Midbrain (tissue), 1 donor: ENCODE results near the gene CLCN7.
"Not testable (repeated sequence)": the region's sequence is repeated elsewhere in the genome, so short reads cannot be mapped to it uniquely, and the experiment has no call there.

Experiments
- DNase-seq: peaks from one replicate; lab custom pipeline; 2025; lab: John Stamatoyannopoulos, UW

CLCN7 gene

DNA sequence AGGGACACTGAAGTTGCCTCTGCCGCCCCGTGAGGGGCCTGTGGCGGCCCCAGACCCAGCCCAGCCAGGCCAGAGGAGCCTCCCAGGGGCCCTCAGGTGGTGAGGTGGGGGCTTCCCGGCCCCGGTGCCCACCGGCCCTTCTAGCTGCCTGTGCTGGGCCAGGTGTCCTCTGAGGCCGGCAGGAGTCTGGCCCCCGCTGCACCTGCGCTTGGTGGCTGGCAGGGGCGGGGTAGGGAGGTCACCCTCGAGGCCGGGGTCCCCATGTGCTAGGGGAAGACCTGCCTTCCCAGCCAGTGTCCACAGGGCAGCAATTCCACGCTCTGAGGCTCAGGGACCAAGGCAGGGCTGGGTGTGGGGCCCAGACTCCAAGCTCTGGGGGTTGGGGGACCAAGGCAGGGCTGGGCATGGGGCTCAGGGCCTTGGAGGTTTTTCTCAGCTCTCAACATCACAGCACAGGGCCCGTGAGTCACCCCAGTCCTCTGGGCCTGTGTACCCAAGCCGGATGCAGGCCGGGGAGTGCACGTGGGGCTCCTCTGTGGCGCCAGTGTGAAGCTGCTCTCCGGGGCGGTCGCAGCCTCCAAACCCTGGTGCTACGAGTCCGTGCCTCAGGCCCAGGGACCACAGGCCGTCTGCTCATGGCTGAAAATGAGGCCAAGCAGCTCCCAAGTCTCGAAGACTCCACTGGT, 29.2 kb downstream of the CLCN7 start:
- no peak for DNase-seq

DNA sequence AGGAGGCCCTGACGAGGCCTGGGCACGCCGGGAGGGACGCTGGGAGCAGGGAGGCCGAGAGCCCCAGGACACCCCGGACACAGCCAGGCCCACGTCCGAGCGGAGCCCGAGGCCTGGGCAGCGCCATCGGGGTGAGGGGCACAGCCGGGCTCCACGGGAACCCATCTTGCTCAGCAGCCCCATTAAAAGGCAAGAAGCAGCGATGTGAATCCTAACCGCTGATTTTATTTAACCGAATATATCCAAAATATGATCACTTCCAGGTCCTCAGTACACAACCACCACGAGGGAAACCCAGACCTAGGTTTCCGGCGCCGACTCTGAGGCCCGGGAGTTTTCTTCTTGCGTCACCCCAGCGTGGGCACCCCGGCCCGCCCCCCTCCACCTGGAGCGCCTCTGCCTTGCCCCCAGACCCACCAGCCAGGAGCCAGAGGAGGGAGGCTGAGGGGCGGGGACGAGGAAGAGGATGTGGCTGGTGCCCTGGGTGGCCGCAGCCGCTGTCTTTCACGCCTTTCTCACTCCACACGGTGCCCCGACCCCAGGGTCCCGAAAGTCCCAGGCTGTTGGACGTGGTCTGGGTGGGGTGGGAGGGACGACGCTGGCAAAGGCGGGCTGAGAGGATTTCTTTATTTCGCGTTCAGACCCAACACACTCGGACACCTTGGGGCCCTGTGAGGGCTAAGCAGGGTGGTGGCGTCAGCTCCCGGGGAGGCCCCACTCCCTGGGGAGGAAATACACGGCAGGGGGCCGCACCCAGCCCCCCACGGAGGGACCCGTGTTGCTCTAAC, 29.9 kb downstream of the CLCN7 start:
- DNase-seq = no peak

DNA sequence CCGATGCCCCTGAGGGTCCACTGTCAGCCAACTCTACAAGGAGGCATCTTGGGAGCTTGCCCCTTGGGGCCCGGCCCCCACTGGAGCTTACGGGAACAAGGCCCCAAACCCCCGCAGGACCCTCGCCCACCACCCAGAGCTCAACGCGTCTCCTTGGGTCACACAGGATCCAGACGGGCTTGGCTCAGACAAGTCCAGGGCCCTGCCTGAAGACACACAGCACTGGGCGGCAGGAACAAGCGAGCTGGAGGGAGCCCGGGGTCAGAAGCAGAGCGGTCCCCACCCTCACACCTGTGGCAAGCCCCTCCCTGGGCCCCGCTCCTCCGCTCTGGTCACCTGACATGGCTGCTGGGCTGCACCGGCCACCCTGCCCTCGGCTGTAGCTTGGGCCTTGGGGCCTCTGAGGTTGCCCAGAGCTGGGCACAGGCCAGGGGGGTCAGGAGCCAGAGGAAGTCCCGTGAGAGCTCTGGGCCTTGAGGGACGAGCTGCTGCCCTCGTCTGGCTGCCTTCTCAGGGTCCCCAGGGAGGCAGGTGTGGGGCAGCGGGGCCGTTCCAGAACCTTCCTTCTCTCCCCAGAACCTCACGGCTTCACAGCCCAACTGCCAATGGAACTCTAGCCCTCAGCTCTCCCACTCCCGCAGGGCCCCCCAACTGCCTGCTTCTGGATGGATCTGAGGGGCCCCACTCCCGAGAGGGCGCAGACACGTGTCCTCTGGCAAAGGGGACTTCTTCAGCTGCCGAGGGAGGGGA, 30.7 kb downstream of the CLCN7 start, which contains the start of gene CCDC154:
Gene CCDC154, minus strand, starts transcription at position 577 of the 750 bp plus-strand sequence. Its CDS starts 234 bp downstream, at position 343.
- no peak for DNase-seq

DNA sequence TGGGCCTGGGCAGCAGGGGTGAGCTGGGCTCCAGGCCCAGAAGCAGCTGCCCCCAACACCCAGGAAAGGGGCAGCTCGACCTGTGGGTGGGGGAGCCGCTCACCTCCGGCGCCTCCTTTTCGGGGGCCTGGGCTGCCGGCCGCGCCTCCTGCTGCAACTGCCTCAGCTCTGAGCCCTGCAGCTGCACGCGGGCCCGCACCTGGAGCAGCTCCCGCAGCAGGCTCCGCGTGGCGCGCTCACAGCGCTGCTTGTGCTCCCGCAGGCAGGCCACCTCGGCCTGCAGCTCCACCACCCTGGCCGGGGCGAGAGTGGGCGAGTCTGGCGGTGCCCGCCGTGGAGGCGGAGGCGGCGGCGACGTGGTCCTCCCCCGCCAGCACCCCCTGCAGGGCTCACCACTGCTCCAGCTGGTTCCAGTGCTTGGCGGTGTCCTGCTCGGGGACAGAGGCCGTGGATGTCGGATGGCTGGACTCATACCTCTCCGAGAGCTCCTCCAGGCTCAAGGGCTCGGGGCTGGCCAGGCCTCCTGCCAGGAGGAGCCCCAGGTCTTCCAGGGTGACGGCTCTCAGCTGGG, 31.3 kb downstream of the CLCN7 start:
- DNase-seq = no peak

DNA sequence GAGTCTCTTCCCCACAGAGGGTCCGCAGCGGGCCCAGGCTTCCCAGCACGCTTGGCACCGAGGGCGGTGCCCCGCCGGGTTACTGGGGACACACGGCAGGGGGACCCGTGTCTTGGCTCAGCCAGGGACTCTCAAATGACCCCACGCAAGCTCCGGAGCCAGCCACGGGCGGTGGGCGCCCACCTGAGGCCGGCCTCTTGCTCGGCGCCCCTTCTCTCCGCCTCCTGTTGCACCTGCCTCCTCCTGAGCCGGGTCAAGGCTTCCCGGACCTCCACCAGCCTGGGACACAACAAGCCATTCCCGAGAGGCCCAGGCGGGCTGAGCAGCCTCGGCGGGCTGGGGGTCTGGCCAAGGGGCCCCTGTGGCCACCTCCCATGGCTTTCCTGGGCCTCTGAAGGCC, 32.1 kb downstream of the CLCN7 start:
- no peak for DNase-seq

DNA sequence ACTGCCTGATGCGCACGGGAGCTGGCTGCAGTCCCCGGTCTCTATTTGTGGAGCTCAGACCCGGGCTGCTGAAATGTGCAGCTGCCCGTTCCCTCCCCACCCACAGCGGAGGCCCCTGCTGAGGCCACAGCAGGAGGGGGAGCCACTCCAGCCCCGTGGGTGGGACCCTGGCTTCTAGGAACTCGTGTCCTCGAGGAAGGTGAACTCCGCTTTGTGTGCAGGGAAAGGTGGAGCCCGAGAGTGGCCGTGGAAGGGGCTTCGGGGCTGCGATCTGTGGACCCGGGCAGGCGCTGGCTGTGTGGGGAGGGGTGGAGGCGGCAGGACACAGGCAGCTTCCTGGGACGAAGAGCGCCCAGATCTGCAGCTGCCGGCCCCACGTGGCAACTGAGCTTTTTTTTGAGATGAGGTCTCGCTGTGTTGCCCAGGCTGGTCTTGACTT, 33.4 kb downstream of the CLCN7 start:
- DNase-seq = no peak

DNA sequence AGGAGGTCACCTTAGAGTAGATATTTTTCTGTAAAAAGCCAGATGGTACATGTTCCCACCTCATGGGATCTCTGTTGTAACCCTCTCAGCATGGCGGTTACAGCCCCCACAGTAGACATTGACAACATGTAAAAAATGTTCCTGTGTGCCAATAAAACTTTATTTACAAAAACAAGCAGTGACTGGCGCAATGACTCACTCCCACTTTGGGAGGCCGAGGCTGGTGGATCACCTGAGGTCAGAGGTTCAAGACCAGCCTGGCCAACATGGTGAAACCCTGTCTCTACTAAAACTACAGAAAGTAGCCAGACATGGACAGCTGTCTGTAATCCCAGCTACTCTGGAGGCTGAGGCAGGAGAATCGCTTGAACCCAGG, 35.1 kb downstream of the CLCN7 start:
- not testable (repeated sequence) for DNase-seq

DNA sequence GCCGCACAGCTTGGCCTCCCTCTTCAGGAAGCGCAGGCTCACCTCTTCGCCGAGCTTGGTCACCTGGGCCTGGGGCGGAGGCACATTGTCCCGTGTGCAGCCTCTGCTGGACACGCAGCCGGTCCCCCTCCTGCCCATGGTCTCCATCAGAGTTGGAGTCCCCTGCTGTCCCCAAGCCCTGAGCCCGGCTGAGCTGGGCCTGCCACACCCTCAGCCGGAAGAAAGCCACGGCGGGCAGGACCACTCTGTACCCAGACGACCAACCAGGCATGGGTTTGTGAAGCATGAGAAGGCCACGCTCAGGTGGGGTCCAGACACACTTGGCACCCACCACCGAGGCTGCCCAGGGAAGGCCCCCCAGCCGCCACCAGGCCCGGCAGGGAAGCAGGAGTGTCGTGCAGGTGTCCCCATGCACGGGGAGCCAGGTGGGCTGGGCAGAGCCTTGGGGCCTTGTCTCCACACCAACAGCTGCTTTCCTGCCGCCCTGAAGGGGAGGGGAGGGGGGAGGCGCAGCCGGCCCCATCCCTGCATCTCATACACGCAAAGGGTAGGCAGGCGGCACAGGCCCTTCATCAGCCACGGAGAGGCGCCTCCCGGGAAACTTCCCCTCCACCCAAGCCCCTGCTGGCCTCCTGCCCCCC, 35.6 kb downstream of the CLCN7 start:
- DNase-seq = no peak

DNA sequence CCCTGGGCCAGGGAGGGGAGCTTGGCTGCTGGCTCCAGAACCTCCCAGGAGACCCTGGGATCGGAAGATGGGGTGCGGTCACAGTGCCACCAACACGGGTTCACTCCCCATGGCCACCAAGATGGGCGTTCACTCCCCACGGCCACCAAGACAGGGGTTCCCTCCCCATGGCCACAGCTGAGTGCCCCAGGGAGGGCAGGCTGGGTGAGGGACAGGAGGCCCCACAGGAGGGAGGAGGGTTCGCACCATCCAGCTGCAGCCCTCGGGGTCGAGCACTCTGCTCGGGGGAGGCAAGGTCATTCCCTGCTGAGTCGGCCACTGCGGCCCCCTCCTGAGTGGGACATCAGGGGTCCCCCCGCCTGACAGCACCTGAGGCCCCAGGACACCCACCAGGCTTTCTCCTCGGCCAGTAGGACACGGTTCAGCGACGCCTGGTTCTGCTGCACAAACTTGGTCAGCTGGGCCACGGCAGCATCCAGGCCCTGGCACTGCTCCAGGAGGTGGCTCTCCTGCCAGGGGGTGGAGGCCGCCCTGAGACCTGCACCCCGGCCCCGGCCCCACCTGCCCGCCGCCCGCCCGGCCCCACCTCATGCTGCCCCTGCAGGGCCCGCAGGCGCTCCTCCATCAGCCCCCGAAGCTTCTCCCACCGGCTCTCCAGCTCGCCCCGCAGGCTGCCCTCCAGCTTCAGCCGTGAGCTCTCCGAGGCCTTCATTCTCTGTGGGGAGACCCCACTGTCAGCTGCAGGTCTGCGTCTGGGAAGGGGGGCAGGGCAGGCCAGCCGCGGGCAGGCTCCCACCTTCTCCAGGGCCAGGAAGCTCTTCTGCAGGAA, 36.4 kb downstream of the CLCN7 start:
- DNase-seq = no peak

DNA sequence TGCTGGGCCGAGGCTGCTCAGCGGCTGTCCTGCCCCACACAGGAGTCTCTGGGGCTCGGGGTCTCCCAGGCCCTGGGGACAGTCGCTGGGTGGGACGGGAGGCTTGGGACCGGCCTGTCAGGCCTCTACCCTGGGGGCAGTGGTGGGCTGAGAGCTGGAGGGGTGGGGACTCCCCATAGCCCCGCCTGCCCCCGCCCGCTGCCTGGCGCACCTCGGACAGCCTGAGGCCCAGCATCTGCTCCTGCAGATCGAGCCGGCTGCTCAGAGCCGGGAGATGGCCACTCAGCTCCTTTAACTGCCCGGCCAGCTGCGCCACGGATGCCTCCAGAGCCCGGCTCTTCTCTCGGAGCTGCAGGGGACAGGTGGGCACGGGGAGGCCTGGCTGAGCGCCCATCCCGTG, 37.2 kb downstream of the CLCN7 start:
- no peak for DNase-seq

DNA sequence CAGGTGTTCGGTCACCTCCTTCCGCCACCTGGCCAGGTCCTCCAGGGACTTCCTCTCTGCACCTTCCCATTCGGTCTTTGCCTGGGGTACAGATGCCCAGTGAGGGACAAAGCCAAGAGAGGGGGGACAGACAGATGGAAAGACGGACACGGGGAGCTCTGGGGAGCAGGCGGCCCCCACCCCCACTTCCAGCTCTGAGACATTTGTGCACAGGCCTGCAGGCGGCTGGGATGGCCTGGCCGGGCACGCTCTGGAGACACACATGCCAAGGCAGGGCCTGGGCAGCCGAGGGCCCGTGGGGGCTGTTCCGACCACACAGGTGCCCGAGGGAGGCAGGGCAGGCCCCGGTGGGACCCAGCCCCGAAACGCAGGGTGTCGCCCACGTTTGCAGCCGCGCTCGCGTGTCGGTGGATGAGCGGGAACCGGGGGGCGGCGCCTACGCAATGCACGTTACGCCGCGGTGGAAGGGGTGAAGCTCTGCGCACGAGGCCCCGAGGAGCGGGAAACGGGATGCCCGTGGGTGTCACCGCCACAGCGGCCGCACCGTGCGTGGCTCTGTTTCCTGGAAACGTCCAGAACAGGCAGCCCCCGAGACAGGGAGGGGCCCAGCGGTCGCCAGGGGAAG, 38.0 kb downstream of the CLCN7 start:
- no peak for DNase-seq

DNA sequence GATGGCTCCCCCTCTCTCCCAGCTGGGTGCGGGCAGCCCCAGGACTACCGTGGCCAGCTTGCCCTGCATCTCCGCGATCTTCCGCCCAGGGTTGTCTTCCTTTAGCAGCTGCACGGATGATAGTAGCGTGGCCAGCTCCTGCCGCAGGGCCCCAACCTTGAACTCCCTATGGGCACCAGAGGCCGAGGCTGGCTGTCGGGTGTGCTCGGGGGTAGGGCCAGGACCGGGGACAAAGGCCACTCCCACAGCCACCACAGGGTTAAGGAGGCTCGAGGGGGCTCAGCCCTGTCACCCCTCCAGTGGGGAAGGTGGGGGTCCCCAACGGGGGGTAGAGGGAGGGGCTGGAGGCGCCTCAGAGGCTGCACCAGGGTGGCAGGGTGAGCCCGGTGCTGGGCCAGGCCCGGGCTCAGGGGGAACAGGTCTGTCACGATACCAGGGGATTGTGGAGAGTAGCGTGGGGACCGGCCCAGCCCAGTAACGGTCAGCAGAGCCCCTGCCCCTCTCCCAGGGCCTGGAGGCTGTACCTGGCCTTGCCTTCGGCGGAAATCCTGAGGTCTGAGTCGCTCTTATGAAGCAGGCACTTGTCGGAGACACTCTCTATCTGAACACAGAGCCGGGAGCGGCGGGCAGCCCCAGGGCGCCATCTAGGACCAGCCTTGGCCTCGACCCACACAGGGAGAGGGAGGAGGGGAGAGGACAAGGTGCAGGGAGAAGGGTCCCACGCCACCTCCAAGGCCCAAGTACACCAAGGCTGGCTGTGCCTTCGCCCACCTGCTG, 38.7 kb downstream of the CLCN7 start:
- DNase-seq = no peak

DNA sequence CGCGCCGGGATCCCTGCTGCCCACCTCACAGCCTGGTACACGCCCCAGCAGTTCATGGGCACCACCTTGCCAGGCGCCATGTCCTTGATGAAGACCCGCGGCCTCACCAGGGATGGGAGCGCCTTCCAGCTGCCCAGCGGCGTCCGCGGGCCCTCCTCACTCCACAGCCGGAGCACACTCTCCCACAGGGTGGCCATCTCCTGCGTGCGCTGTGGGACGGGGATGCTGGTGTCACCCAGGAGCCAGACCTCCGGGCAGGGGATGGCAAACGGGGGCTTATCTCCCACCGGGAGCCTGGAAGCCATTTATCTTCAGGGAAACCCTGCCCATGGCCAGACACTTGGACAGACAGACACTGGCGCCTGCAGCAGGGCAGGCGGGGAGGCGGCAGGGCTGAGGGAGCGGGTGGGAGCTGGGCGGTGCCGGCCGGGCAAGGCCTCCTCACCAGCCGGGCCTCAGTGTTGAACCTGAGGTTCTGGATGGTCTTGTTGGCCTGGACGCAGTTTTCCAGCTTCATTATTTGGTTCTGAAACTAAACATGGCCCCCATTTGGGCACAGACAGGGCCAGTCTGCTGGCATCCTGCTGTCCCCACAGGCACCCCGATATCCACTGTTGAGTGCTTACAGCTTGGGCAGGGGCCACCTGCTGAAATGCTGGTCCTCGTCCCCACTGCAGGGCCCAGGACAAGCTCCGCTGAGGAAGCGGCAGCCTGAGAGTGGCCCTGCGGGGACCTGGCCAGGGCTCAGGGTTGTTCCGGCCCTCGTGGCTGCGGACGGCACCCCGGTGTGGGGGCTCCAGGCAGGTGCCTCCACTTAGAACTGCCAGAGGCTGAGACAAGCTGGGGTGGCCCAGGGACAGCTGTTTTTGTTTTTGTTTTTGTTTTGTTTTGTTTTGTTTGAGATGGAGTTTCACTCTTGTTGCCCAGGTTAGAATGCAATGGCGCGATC, 39.9 kb downstream of the CLCN7 start:
- DNase-seq = no peak

DNA sequence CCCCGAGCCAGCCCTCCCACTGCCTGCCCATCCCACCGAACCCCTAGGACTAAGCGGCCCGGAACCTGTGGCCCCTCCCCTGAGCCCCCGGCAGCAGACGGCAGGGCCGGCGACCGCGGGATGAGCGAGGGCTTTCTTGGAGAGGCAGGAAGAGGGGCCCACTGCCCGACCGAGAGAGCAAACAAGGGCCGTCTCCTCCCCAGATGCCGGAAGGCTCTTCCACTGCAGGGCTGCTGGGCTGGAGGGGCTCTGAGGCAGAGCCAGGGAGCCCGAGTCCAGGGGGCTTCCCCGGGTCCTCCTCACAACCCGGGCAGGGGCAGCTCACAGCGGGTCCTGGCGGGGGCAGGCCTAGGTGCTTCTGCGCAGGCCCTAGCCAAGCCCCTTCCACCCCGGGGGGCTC, 41.1 kb downstream of the CLCN7 start:
- DNase-seq = no peak

DNA sequence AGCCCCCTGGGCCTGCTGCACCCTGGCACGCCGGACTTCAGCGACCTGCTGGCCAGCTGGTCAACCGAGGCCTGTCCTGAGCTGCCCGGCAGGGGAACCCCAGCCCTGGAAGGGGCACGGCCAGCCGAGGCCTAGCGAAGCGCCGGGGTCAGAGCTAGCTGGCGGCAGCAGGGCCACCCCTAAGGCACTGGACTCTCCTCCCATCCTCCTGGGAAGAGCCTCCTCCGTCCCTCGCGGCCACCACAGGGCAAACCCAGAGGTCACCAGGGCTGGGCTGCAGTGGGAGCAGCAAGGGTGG, 41.6 kb downstream of the CLCN7 start:
- no peak for DNase-seq

DNA sequence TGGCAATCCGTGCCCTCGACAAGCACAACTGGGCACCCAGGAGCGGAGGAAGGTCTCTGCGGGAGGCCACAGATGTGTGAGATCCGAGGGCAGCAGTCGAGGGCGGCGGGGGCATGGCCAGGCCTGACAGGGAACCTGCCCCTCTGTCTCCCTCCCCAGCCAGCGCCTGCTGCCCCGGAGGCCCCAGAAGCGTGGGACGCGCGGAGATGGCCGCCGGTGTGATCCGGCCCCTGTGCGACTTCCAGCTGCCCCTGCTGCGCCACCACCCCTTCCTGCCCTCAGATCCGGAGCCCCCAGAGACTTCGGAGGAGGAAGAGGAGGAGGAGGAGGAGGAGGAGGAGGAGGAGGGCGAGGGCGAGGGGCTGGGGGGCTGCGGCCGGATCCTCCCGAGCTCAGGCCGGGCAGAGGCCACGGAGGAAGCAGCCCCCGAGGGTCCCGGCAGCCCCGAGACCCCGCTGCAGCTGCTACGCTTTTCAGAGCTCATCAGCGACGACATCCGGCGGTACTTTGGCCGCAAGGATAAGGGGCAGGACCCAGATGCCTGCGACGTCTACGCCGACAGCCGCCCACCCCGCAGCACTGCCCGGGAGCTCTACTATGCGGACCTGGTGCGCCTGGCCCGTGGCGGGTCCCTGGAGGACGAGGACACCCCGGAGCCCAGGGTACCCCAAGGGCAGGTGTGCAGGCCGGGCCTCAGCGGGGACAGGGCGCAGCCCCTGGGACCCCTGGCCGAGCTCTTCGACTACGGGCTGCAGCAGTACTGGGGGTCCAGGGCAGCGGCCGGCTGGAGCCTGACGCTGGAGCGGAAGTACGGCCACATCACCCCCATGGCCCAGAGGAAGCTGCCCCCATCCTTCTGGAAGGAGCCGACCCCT, 42.2 kb downstream of the CLCN7 start:
- DNase-seq = no peak

DNA sequence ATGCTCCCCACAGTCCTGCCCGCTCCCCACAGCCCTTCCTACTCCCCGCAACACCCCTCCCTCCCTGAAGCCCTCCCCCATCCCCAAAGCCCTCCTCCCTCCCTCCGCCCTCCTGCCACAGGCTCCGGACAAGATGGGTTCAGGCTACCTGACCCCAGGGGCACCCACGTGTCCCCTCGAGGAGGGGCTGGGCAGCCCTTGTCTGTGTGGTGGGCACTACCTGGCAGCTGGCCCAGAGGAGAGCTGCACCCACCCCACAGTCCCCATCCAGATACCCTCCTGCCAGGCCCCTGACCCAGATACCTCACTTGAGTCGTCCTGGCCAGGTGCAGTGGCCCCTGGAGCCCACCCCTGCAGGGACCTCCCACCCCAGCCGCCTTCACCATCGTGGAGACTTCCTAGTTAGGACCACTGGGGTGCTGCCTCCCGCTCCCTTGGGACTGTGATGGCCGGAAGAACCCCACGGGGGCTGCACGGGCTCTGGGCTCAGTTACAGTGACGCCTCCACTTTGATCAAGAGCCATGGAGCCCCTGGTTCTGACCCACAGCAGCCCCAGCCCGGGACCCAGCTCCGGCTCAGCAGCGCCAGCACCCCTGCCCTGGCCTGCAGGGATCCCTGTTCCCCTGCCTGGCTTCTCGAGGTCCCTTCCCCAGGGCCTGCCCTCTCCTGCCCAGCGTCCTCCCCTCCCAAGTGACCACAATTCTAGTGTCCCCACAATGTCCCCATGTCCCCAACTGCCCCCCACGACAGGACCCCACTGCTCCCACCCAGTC, 43.1 kb downstream of the CLCN7 start:
- no peak for DNase-seq
